Thyroid gland (tissue), 4 donors: ENCODE data around the gene FN3K.

ENCODE experiments used
- POLR2A ChIP-seq, 2 donors: fragments of 450-650 bp; IDR thresholded peaks; one replicate each; pipeline ENCODE4 v1.6.1; 2017; ENCODE audit warnings: antibody characterized with exemption in 2 of 2, mild to moderate bottlenecking in 2 of 2, moderate library complexity in 1 of 2
- TF ChIP-seq, protein P1 (sequence below), 6 experiments: fragments of 200-600 bp in 3 of 6; fragments of 450-650 bp in 3 of 6; sonication (generic) in 3 of 6; IDR thresholded peaks; one replicate each; pipeline ENCODE4 v1.5.1; 2016 to 2019; ENCODE audit warnings: antibody characterized with exemption in 6 of 6, mild to moderate bottlenecking in 2 of 6, inconsistent platforms in 1 of 6, moderate library complexity in 1 of 6

DNA sequence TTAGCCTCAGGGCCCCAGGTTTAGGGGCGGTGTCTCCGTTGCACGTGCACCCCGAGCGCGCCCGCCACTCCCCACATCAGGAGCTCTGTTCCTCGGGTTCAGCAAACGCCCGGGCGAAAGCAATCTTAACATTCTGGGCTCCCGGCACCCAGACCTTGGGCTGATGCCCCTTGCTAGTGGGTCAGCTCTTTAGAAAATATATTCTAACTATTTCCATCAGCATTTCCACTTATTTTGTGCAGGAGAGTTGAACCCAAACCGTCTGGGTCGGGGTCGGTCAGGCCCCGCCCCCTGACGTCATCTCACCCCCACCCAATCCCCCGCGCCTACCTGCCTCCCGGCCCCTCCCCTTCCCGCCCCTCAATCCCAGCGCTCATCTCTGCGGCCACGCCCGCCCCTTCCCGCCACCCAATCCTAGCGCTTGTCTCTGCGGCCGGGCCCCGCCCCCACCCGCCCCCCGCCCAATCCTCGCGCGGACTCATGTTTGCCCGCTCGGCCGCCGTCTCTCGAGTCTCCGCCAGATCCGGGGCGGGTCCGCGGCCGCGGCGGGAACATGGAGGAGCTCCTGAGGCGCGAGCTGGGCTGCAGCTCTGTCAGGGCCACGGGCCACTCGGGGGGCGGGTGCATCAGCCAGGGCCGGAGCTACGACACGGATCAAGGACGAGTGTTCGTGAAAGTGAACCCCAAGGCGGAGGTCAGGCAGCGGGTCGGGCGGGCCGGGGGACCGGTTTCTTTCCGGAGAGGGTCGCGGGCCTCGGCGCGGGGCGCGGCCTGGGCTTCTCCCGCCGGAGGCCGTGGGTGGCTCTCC is 19.0 kb upstream of the FN3K start, which contains the start of gene FN3KRP:
- TF ChIP-seq, protein P1, sequence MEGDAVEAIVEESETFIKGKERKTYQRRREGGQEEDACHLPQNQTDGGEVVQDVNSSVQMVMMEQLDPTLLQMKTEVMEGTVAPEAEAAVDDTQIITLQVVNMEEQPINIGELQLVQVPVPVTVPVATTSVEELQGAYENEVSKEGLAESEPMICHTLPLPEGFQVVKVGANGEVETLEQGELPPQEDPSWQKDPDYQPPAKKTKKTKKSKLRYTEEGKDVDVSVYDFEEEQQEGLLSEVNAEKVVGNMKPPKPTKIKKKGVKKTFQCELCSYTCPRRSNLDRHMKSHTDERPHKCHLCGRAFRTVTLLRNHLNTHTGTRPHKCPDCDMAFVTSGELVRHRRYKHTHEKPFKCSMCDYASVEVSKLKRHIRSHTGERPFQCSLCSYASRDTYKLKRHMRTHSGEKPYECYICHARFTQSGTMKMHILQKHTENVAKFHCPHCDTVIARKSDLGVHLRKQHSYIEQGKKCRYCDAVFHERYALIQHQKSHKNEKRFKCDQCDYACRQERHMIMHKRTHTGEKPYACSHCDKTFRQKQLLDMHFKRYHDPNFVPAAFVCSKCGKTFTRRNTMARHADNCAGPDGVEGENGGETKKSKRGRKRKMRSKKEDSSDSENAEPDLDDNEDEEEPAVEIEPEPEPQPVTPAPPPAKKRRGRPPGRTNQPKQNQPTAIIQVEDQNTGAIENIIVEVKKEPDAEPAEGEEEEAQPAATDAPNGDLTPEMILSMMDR (IDR thresholded peaks at IDR 0.05): no peak
- TF ChIP-seq POLR2A (IDR thresholded peaks at IDR 0.05): peak in 1 of 2 donors; percentile 50
